HG03442 (cell line): Measurements from ENCODE around the gene PCDH10.

ENCODE experiments used
- ATAC-seq: cut with Tn5 transposase; IDR thresholded peaks from one replicate; pipeline ENCODE4 v1.9.1; 2021; ENCODE audit warnings: mild to moderate bottlenecking, moderate library complexity; ENCODE audit not compliant: unreplicated experiment

Gene PCDH10, protein sequence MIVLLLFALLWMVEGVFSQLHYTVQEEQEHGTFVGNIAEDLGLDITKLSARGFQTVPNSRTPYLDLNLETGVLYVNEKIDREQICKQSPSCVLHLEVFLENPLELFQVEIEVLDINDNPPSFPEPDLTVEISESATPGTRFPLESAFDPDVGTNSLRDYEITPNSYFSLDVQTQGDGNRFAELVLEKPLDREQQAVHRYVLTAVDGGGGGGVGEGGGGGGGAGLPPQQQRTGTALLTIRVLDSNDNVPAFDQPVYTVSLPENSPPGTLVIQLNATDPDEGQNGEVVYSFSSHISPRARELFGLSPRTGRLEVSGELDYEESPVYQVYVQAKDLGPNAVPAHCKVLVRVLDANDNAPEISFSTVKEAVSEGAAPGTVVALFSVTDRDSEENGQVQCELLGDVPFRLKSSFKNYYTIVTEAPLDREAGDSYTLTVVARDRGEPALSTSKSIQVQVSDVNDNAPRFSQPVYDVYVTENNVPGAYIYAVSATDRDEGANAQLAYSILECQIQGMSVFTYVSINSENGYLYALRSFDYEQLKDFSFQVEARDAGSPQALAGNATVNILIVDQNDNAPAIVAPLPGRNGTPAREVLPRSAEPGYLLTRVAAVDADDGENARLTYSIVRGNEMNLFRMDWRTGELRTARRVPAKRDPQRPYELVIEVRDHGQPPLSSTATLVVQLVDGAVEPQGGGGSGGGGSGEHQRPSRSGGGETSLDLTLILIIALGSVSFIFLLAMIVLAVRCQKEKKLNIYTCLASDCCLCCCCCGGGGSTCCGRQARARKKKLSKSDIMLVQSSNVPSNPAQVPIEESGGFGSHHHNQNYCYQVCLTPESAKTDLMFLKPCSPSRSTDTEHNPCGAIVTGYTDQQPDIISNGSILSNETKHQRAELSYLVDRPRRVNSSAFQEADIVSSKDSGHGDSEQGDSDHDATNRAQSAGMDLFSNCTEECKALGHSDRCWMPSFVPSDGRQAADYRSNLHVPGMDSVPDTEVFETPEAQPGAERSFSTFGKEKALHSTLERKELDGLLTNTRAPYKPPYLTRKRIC

DNA sequence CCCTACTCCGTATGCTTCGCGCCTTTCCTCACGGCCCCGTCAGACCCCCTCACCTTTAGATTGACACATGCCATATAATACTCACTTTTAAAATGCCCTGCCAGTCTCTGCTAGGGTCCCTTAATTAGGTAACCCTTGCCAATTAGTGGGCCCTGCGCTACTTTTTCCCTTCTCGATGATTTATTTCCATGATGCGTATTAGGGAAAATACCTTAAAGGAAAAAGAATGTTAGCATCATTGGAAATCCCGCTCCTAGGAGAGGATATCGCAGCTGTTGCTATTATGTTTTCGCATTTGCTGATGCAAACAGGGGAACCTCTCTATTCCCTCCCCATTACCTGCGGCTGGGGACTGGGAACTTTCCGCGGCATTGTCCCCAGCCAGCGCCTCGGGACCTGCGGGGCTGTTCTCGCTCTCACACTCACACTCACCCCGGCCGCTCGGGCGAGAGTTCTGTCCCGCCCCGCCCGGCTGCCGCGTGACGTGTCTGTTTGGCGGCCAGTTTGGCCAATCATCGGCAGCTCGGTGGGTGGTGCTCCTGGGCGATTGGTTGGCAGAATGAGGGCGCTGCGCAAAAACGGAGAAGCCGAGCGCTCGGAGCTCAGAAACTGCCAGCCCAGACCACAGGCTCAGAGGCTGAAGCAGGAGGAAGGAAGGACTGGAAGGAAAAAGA is at the start of gene PCDH10:
Gene PCDH10, plus strand, starts transcription at position 605 of the 674 bp plus-strand sequence. CDS start 847 bp downstream, outside the sequence.
- peak; percentile 62 for ATAC-seq

DNA sequence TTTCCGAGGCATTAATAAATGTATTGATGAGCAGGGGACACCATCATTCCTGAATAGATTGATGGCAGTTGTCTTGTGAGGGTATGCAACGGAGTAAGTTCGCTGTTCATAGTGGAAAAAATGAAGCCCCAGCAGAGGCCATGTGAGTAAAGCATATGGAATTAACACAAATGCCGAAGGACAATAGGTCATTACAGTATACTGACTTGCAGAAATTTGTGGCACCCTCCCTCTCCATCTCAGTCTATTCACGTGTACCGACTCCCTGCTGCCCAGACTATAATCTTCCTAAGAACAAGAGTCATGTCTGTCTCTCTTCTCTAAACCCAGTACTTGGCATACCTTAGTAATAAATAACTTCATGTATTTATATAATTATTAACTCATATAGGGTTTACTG is 47.1 kb upstream of the PCDH10 start:
- no peak for ATAC-seq

- no peak for ATAC-seq
These were observed 46.3 kb upstream of the PCDH10 start for GRCh38 chr4:133102612-133103409.

- no peak for ATAC-seq
These were observed 36.5 kb upstream of the PCDH10 start for GRCh38 chr4:133112641-133113040.

- no peak for ATAC-seq
These were observed 24.3 kb upstream of the PCDH10 start for GRCh38 chr4:133124746-133125145.

GRCh38 chr4:133127500-133127899 is 21.6 kb upstream of the PCDH10 start:
- no peak for ATAC-seq

DNA sequence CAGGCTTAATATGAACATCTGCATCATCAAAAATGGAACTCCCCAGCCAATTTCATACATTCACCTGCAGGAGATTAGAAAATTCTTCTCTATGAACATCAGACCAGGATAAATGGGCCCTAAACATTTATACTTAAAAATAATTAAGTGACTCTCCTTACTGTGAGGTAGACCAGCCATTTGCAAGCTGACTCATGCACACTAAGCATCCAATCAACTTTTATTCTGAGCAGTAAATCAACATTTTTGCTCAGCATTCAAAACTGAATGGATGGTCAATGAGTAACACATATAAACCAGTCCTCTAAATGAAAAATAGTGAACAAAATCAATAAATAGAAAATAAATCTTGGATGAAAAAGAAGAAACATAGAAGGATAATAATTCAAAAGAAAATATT is 19.9 kb upstream of the PCDH10 start:
- ATAC-seq, result no peak

GRCh38 chr4:133130171-133130570 is 18.9 kb upstream of the PCDH10 start:
- ATAC-seq, result no peak

- no peak for ATAC-seq
These were observed 17.1 kb upstream of the PCDH10 start for GRCh38 chr4:133131829-133132460.

DNA sequence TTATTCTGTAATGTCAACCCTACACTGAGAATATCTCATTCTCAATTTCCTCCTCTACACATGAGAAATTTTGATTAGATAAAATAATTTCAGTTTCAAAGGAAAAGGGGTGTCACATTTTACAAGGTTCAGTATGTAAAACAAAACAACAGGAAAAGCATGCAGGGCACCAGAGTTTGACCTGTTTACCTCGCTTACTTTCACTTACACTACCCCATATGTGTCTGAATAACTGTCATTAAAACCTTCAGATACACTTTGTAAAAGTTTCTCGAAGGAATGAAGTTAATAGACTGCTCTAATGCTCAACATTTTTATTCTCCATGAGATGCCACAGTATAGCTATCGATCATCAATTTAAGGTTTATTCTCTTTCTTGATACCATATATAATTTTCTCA is 12.3 kb upstream of the PCDH10 start:
- no peak for ATAC-seq

GRCh38 chr4:133137571-133137970 is 11.5 kb upstream of the PCDH10 start:
- ATAC-seq, result no peak

GRCh38 chr4:133143775-133144430 is 5.2 kb upstream of the PCDH10 start:
- ATAC-seq, result no peak

DNA sequence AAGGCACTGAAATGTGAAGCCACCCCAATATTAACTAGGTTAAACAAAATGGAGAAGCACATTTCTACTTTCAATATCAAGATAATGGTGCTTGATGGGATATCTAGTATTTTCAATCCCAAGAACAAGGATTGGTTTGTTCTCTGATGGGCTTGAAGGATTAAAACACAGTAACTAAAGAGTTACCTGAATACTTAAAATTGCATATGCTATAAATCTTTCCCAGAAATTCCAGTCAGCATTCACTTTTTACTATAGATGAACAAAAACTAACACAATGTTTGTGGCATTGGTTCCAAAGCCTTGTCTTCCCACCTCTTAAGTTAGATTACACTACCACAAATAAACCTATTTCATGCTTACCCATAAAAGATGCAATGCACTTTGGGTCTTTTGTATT is 3.9 kb upstream of the PCDH10 start:
- ATAC-seq, result no peak

GRCh38 chr4:133145758-133146573 is 3.1 kb upstream of the PCDH10 start:
- ATAC-seq, result no peak

DNA sequence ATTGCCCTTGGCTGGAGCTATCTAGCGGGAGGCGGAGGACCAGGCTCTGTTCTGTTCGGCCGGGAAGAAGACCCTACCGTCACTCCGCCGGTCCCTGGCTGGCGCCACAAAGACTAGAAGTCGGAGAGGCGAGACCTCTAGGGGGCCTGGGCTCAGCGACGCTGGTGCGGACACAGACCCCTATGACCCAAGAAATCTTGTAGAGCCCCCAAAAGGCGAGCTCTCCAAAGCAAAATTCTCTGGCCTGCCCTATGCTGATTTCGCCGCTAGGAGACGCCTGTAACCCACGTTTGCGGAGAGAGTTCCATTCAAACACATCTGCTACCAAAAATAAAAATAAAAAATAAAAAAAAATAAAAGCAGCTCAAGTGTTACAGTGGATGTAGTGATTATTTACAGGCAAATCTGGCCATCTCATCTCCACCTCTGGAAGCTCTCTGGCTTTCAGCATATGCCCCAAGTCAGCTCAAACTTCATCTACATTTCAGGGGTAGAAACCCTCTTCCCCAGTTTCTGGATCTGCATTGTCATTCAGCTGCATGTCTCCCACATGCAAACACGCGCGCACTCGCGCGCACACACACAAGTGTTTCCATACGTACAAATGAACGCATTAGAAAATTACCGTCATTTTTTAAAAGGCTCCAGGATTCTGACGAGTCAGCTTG is 2.4 kb upstream of the PCDH10 start:
- ATAC-seq, result peak; percentile 66

DNA sequence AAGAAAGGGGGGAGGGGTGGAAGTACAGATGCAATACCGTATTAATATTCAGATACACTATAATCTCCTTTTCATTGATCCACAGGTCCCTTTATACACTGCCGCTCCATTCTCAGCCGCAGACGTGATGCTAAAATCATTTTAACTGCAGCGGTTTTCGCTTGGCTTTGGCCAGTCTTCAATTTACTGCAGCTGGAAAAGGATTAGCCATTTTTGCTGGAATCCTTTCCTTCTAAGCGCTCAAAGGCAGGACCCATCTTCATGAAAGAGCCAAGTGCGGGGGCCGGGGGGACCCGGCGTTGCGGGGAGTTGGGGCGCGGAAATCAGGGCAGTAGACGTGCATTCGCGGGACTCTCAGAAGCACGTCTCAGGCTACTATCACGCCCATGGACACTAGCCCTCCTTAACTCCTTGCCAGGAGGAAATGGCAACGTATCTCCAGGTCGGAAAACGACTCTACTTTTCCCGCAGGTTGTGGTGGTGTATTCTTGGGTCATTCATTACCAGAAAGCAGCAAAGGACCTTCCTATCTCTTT is 1.7 kb upstream of the PCDH10 start:
- ATAC-seq, result no peak

DNA sequence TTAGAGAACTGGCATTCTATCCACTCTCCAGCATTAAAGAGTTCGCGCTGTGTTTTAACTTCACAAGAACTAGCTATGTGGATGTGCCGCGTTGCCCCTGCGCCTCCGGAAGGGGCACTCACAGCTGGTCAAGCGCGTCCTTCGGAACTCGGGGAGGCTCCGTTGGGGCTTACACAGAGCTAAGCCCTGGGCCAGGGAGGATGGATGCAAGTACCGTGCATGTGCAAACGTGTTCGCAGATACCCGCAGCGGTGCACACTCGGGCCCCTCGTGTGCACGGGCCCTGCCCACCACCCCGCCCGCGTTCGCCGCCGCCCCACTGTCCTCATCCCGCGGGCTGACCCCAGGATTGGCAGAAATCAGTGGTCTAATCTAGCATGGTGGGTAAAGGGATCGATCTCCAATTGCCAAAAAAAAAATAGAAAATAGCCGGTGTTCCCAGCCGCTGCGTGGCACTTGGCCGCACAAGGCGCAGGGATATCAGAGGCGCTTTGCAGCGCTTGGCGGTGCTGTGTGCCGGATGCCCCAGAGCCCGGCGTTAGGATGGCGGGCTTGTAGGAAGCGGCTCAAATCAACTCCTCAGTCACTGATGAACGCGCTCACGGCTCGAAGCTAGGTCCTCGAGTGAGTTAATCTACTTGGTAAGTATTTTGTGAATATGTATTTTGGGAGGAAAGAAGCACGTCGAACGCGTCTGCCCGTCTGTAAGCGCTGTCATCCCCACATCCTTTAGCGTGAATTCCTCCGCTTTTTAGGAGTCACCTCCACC is 989 bp upstream of the PCDH10 start:
- ATAC-seq, result no peak
